ENCODE measurements around the gene LINGO3. TPM values are rescaled to one million over a fixed set of nuclear protein-coding genes. Genes with fewer than 3 reads are reported as not detected.
A peak's percentile ranks its signal among the peaks of the same experiment; 100 is the strongest.

Gene LINGO3
- total RNA-seq, 4 donors from 2014 or later = 0.45 TPM; not detected in 3

- TF ChIP-seq CTCF (IDR thresholded peaks at IDR 0.05) (peak in 5 of 6 experiments; percentile 5 to 45 (median 17)), POLR2A (IDR thresholded peaks at IDR 0.05) (no peak)
- Histone ChIP-seq H3K36me3 (no peaks in the 10 kb centered on the region), H3K27ac (no peak overlapping the region), H3K4me3 (replicated peaks in 1 of 3) (no peak overlapping the region), H3K9me3 (no peaks in the 10 kb centered on the region), H3K27me3 (no peaks in the 10 kb centered on the region), H3K4me1 (peaks cover 2 to 4% of the 10 kb centered on the region in 2 donors)
- DNase-seq = no peak
- WGBS, 2 donors = 62 to 65% methylated on average over 5 to 7 of the region's 7 CpGs
- intact Hi-C loops (cut with DNase I) = no loop called here
Observed at GRCh38 chr19:2261438-2262172, 46.3 kb downstream of the LINGO3 start.

GRCh38 chr19:2260341-2260805 is 47.6 kb downstream of the LINGO3 start:
- no peaks in the 10 kb centered on the region for H3K9me3 ChIP-seq
- DNase-seq = no peak
- no peaks in the 10 kb centered on the region for H3K27me3 ChIP-seq
- 79 to 81% methylated on average over 11 of the region's 11 CpGs for WGBS, 2 donors
- no peaks in the 10 kb centered on the region for H3K36me3 ChIP-seq
- H3K27ac ChIP-seq = no peak overlapping the region
- no peaks in the 10 kb centered on the region for H3K4me1 ChIP-seq
- no peak for TF ChIP-seq CTCF (IDR thresholded peaks at IDR 0.05)
- no peak for TF ChIP-seq POLR2A (IDR thresholded peaks at IDR 0.05)
- intact Hi-C loops (cut with DNase I) = no loop called here
- H3K4me3 ChIP-seq (replicated peaks in 1 of 3) = no peak overlapping the region

GRCh38 chr19:2259336-2259735 is 48.6 kb downstream of the LINGO3 start:
- H3K36me3 ChIP-seq = no peaks in the 10 kb centered on the region
- no peaks in the 10 kb centered on the region for H3K4me1 ChIP-seq
- H3K27me3 ChIP-seq = no peaks in the 10 kb centered on the region
- DNase-seq = no peak
- H3K9me3 ChIP-seq = no peaks in the 10 kb centered on the region
- 89 to 94% methylated on average over 5 of the region's 5 CpGs for WGBS, 2 donors
- no peak for TF ChIP-seq CTCF (IDR thresholded peaks at IDR 0.05)
- TF ChIP-seq POLR2A (IDR thresholded peaks at IDR 0.05) = no peak
- H3K4me3 ChIP-seq (replicated peaks in 1 of 3) = no peak overlapping the region
- intact Hi-C loops (cut with DNase I) = no loop called here
- no peak overlapping the region for H3K27ac ChIP-seq

Other genes starting within 250 kb of the LINGO3 start
- 10 to 100 TPM; 18.5 to 40.4 (median 26.6) TPM for gene MOB3A, start 211.8 kb downstream of the LINGO3 start, total RNA-seq
- 1 to 10 TPM; 1.1 to 4.2 (median 2.9) TPM for gene IZUMO4, start 211.2 kb downstream of the LINGO3 start, total RNA-seq
- gene AP3D1, start 156.6 kb downstream of the LINGO3 start, total RNA-seq = 100 to 1,000 TPM in 3 of 4 donors, 10 to 100 TPM in 1; 62.5 to 121 (median 118) TPM
- 10 to 100 TPM; 10.2 to 31.1 (median 17.2) TPM for gene DOT1L, start 144.2 kb downstream of the LINGO3 start, total RNA-seq
- gene PLEKHJ1, start 71.8 kb downstream of the LINGO3 start, total RNA-seq = 100 to 1,000 TPM in 3 of 4 donors, 10 to 100 TPM in 1; 86.7 to 179 (median 131) TPM
- gene SF3A2, start 71.3 kb downstream of the LINGO3 start, total RNA-seq = 10 to 100 TPM; 25.7 to 39.8 (median 30.3) TPM
- gene AMH, start 58.8 kb downstream of the LINGO3 start, total RNA-seq = 1 to 10 TPM in 1 of 4 donors, under 1 TPM in 1, not detected in 2; 0.33 to 4.2 TPM
- not detected for gene JSRP1, start 51.7 kb downstream of the LINGO3 start, total RNA-seq
- 1 to 10 TPM in 1 of 4 donors, under 1 TPM in 3; 0.27 to 1.6 (median 0.59) TPM for gene PEAK3, start 26.0 kb downstream of the LINGO3 start, total RNA-seq
- gene LSM7, start 20.4 kb upstream of the LINGO3 start, total RNA-seq = 100 to 1,000 TPM in 1 of 4 donors, 10 to 100 TPM in 3; 21.1 to 139 (median 55.1) TPM
- 10 to 100 TPM; 47.8 to 97.8 (median 67.3) TPM for gene SPPL2B, start 20.5 kb upstream of the LINGO3 start, total RNA-seq
- under 1 TPM in 2 of 4 donors, not detected in 2; 0.13 to 0.78 TPM for gene TMPRSS9, start 52.1 kb upstream of the LINGO3 start, total RNA-seq
- 10 to 100 TPM; 27.4 to 52.9 (median 45.0) TPM for gene TIMM13, start 119.4 kb upstream of the LINGO3 start, total RNA-seq
- 10 to 100 TPM; 14.4 to 34.6 (median 27.6) TPM for gene LMNB2, start 148.8 kb upstream of the LINGO3 start, total RNA-seq
- 100 to 1,000 TPM; 148 to 250 (median 195) TPM for gene GADD45B, start 168.0 kb upstream of the LINGO3 start, total RNA-seq